Measurements from ENCODE around the gene GIPC1.
"Not testable (repeated sequence)": the region's sequence is repeated elsewhere in the genome, so short reads cannot be mapped to it uniquely, and the experiment has no call there.

GIPC1 gene

DNA sequence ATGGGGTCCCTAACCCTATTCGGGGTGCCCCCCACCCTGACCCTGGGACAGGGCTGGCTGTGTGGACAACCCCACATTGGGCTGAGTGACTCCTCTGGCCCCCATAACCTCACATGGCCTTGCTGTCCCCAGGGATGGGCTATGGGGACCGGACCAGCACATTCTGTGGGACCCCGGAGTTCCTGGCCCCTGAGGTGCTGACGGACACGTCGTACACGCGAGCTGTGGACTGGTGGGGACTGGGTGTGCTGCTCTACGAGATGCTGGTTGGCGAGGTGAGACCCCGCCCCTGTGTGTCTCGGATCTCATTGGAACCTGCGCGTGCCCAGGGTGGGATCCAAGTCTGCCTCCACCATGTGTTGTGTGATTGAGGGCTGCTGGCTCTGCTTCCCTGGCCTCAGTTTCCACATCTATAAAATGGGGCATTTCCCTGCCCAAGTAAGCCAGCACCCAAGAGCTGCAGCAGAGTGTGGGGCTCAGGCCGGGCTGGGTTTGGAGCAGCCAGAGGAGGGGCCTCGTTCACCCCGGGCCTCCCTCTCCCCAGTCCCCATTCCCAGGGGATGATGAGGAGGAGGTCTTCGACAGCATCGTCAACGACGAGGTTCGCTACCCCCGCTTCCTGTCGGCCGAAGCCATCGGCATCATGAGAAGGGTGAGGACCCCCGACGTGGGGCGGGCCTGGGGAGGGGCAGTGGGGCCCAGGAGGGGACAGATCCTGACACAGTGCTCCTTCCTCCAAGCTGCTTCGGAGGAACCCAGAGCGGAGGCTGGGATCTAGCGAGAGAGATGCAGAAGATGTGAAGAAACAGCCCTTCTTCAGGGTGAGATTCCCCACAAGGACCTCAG is 25.7 kb downstream of the GIPC1 start:
- no peak for DNase-seq

- no peak for DNase-seq
These were observed 28.1 kb downstream of the GIPC1 start for GRCh38 chr19:14467816-14468215.

GRCh38 chr19:14467391-14467790 is 28.5 kb downstream of the GIPC1 start:
- no peak for DNase-seq

GRCh38 chr19:14463747-14464146 is 32.2 kb downstream of the GIPC1 start:
- DNase-seq = no peak

- not testable (repeated sequence) for DNase-seq
These were observed 33.5 kb downstream of the GIPC1 start for GRCh38 chr19:14462401-14462800.

DNA sequence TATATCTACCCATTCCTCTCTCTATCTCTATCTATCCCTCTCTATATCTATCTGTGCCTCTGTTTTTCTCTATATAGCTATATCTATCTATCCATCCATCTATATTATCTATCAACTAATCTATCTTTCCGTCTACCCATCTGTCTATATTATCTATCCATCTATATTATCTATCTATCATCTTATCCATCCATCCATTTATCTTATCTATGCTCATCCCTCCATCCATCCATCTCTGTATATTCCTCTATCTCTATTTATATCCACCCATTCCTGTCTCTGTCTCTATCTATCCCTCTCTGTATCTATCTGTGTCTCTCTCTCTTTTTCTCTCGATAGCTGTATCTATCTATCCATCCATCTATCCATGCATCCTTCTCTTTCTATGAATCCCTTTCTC is 35.0 kb downstream of the GIPC1 start:
- DNase-seq = no peak

DNA sequence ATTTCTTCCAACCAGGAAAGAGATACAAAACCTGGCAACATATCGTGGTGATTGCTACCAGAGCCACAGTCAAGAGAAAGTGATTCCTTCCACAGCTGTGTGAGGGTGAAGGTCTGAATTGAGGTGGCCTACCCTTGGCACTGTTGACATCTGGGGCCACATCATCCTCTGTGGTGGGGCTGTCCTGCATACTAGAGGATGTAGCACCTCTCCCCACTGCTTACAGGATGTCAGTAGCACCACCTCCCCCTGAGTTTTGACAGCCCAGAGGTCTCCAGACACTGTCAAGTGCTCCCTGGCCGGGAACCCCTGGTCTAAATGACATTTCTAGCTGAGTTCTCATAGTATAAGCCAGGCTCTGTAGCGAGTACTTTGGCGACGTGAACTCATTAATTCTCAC is 36.2 kb downstream of the GIPC1 start:
- no peak for DNase-seq

- DNase-seq = not testable (repeated sequence)
These were observed 43.6 kb downstream of the GIPC1 start for GRCh38 chr19:14452303-14452702.

DNA sequence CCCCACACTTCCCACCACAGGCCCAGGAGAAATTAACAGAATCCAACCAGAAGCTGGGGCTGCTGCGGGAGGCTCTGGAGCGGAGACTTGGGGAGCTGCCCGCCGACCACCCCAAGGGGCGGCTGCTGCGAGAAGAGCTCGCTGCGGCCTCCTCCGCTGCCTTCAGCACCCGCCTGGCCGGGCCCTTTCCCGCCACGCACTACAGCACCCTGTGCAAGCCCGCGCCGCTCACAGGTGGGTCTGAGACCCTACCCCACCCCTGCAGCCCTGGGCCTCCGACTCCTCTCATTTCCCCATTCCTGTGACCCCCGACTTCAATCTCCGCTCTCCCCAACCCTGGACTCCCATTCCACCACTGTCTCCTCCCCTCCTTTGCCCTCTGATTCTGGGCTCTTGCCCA is 45.1 kb downstream of the GIPC1 start:
- no peak for DNase-seq

DNA sequence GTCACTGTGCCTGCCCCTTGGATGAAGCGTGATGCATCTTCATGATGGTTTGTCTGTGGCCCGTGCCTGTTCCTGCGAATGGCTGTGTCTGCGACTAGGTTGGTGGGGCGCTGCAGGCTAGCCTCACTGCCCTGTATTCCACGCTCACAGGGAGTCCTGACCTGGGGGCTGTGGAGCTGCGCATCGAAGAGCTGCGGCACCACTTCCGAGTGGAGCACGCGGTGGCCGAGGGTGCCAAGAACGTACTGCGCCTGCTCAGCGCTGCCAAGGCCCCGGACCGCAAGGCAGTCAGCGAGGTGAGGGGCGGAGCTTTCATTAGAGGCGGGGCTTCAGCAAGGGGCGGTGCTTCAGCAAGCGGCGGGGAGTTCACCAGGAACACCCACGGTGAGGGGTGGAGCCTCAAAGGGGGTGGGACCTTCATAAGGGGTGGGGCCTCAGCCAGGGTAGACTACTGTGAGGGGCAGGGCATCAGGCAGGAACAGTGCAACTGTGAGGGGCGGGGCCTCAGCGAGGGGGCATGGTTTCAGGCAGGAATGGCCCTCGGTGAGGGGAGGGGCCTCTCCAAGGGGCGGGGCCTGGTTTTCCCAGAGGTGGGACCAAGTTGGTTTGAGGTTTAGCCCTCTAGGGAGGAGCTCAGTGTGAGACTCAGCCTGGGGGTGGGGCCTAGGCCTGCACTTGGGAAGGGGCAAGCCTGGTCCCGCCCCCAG is 45.6 kb downstream of the GIPC1 start:
- peak; percentile 92 for DNase-seq

DNA sequence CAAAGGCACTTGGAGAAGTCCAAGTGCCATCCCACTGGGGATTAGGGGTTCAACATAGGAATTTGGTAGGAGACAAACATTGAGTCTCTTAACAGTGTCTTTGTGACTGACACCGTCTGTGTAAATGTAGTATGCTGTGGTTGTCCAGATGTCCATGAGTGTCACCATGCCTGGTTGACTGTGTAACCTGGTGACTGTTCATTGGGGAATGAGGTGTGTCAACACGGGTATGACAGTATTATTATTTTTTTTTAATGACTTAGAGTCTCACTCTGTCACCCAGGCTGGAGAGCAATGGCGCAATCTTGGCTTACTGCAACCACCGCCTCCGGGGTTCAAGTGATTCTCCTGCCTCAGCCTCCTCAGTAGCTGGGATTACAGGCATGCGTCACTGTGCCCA is 46.6 kb downstream of the GIPC1 start:
- no peak for DNase-seq

GRCh38 chr19:14446336-14447036 is 49.4 kb downstream of the GIPC1 start:
- DNase-seq = no peak

DNA sequence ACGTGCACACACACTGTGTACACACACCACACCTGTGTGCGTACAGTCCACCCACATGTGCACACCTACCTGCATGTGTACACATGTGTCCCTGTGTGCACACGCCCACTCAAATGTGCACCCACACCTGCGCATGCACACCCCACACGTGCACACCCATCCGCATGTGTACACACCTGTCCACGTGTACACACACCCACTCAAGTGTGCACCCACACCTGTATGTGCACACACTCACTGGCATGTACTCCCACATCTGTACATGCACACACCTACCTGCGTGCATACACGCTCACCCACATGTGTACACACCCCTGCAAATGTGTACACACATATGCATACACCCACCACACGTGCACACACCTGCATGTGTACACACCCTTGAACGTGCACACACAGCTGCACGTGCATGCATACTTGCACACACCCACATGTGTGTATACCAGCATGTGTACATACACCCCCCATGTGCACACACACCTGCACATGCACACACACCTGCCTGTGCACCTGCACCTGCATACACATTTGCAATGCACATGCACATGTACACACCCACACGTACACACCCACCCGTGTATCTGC is 52.2 kb downstream of the GIPC1 start:
- no peak for DNase-seq

- no peak for DNase-seq
These were observed 52.9 kb downstream of the GIPC1 start for GRCh38 chr19:14442891-14443631.

DNA sequence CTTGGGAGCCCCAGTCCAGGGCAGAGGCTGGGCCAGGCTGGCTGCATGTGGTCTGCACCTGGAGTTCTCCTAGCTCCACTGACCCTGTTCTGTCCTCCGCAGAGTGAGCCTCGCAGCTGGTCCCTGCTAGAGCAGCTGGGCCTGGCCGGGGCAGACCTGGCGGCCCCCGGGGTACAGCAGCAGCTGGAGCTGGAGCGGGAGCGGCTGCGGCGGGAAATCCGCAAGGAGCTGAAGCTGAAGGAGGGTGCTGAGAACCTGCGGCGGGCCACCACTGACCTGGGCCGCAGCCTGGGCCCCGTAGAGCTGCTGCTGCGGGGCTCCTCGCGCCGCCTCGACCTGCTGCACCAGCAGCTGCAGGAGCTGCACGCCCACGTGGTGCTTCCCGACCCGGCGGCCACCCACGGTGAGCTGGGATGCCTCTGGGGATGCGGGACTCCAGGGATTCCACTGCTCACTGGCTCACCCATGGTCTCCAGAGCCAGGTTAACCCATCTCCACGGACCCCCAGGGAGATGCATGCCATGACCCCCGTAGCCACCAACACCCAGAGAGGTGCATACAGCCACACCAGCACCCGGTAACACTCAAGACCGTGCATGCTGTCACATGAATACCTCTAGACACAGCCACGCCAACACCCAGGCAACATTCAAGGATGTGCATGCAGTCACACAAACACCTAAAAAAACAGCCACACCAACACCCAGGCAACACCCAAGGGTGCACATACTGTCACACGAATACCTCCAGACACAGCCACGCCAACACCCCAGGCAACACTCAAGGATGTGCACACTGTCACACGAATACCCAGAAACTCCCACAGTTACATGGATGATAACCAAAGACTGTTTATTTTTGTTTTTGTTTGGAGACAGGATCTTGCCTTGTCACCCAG is 54.6 kb downstream of the GIPC1 start:
- DNase-seq = no peak

GRCh38 chr19:14440049-14440448 is 55.9 kb downstream of the GIPC1 start:
- DNase-seq = peak; percentile 87

- no peak for DNase-seq
These were observed 56.9 kb downstream of the GIPC1 start for GRCh38 chr19:14439014-14439413.

DNA sequence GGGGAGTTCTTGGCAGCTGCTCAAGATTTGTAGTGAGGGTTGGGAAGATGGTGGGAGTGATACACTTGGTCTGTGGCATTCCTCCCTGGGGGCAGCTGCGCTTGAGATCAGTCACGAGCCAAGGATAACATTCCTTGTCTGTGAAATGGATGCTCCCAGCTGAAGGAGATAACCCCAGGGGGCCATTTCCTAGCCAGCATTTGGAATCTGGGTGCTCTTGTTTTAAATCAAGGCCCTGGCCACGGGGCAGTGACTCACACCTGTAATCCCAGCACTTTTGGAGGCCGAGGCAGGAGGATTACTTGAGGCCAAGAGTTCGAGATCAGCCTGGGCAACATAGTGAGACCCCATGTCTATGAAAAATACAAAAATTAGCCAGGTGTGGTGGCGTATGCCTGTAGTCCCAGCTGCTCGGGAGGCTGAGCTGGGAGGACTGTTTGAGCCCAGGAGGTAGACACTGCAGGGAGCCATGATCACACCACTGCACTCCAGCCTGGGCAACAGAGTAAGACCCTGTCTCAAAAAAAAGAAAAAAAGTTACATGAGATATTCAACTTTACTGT is 58.3 kb downstream of the GIPC1 start:
- DNase-seq = no peak

GRCh38 chr19:14435320-14436050 is 60.4 kb downstream of the GIPC1 start:
- DNase-seq = no peak

DNA sequence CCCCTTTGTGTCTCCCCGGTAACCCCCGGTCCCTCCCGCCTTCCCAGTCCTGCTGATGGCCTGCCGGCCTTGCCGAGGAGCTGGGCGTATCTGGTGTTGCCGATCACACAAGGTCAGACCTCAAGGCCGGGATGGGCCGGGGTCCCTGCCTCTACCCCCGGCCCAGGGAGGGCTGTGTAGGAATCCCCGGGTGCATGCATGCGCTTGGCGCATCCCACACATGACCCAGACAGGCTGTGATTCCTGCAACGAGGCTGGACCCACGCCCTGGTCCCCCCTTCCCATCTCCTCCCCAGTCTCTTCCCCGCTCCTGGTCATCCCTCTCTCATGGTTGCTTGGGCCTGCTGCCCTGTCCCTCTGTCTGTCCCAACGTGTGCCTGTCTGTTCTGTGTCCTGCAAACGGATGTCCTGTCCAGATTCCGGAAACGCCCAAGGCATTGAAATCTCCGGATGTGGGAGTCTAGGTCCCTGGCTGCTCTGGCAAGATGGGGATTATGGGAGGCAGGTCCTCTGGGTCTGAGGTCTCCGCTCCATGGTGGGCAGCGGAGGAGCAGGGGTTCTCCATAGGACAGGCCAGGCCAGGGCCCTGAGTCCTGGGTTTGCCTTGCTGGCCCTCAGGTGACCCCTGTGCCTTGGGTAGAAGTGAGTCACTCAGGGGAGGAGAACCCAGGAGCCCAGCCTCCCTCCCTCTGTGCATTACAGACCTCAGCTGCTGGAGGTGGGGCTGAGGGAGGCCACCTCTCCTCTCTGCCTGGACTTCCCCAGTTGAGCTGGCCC is 61.2 kb downstream of the GIPC1 start:
- DNase-seq = peak; percentile 57

Measured in activated CD4-positive, alpha-beta T cell treated with anti-CD3 and anti-CD28 coated beads for 48 hours (primary cell).